Measurements from ENCODE around the gene TSHZ1.

TSHZ1 gene

GRCh38 chr18:75222407-75222806 is 11.8 kb downstream of the TSHZ1 start:
- no peak for DNase-seq

GRCh38 chr18:75223687-75224347 is 13.2 kb downstream of the TSHZ1 start:
- DNase-seq: no peak

DNA sequence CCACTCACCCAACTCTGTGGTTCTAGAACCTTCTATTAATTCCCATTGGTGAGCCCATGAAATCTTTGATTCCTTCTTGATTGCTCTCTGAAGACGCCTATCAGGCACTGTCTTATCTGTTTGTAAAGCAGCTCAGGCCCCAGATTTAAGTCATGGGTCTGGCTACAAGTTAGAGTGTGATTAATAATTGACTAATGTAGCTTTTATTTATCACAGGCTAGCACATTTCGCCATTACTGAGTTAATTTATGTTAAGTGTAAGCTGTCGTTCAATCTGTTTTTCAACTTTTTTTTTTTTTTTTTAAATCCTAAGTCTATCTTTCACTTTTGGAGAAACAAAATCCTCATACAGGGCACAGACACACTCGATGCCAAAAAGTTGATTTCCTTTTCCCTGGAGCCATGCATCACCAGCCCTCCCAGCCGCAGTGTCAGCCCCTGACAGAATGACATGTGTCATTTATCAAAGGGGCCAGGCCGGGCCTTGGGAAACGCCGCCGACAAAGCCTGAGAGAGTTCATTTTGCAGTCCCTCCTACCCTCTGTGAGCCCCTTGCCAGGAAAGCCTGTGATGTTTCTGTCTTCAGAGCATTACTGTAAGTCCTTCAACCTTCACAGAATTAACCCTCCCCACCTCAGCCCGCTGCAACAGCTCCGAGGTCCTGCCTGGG is 15.8 kb downstream of the TSHZ1 start:
- DNase-seq: no peak

DNA sequence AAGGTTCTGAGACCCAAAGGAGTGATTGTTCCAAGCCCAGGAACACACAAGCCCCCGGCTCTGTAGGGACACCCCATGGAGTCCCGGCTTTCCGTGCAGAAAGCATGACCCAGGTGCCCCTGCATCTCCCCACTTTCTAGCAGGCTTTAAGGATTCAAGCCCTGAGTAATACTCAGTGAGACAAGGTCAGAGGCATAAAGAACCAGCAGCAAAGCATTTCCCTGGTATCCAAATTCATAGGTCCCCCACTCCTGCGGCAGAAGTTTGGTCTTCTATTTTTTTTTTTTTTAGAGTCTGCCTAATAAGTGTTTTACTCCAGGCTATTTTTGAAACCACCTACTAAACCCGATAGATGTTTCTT is 16.3 kb downstream of the TSHZ1 start:
- DNase-seq: no peak

GRCh38 chr18:75227535-75228296 is 17.1 kb downstream of the TSHZ1 start:
- DNase-seq: no peak

GRCh38 chr18:75228967-75229366 is 18.4 kb downstream of the TSHZ1 start:
- no peak for DNase-seq

GRCh38 chr18:75229437-75229836 is 18.8 kb downstream of the TSHZ1 start:
- DNase-seq: no peak

- no peak for DNase-seq
Observed at GRCh38 chr18:75230163-75231052, 19.8 kb downstream of the TSHZ1 start.

DNA sequence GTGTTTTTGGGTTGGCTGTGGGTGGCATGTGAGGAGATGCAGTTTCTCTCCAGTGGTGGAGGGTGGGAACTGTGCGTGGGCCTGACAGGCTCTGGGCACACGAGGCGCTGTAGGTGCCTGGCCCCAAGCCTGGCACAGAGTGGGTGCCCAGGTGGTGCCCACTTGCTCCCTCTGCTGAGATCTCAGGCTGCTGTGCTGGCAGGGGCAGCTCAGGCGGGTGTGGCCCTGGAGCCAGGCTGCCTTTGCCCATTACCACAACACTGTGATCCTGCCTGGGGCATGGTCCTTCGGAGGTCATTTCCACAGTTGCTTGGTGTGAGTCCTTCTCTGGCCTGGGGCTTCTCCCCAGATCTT is 20.4 kb downstream of the TSHZ1 start:
- DNase-seq: no peak

DNA sequence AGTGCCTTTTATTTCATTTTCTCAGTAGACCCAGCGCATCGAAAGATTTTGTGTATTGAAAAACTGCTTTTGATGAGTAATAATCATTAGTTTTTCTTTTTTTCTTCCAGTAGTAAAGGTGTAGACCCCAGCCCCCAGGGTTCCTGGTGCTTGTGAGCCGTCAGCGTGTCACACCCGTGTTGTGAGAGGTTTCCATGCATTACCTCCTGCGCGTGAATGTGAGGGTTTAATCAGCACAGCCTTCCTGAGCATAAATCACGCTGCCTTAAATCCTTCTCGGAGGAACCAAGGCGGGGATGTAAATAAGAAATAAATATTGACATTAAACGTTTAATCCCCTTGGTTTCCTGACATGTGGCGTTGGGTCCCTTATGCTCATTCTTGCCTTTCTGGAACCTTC is 24.3 kb downstream of the TSHZ1 start:
- no peak for DNase-seq

- no peak for DNase-seq
Observed at GRCh38 chr18:75235896-75236295, 25.3 kb downstream of the TSHZ1 start.

DNA sequence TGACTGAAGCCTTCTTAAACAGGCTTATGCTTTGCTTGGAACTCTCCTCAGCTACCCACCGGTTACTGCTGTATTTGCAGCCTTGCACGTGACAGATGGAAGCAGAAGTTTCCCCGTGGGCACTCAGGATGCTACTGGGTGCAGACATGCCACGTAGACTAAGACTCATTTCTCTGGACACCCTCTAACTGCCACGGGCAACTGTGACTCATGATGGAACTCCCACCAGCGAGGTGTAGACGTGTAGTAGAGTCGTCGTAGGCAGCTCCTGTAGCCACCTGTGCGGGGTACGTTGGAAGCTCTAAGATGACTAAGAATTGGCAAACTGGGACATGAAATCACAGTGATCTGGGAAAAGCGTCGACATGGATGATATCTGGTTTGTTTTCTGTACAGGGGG is 27.5 kb downstream of the TSHZ1 start:
- no peak for DNase-seq

- no peak for DNase-seq
Observed at GRCh38 chr18:75238786-75239185, 28.2 kb downstream of the TSHZ1 start.

GRCh38 chr18:75240433-75240832 is 29.8 kb downstream of the TSHZ1 start:
- no peak for DNase-seq

DNA sequence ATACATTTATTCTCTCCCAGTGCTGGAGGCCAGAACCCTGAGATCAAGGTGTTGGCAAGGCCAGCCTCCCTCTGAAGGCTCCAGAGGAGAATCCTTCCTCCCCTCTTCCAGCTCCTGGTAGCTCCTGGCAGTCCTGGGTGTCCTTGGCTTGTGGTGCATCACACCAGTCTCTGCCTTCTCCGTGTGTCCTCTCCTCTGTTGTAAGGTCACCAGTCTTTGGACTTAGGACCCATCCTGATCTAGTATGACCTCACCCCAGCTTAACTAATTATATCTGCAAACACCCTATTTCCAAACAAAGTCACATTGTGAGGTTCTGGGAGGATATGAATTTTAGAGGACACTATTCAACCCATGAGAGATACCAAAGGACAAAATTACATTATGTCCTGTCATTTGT is 31.1 kb downstream of the TSHZ1 start:
- DNase-seq: no peak

- DNase-seq: no peak
Observed at GRCh38 chr18:75244351-75245313, 34.0 kb downstream of the TSHZ1 start.

- no peak for DNase-seq
Observed at GRCh38 chr18:75246721-75247610, 36.4 kb downstream of the TSHZ1 start.

DNA sequence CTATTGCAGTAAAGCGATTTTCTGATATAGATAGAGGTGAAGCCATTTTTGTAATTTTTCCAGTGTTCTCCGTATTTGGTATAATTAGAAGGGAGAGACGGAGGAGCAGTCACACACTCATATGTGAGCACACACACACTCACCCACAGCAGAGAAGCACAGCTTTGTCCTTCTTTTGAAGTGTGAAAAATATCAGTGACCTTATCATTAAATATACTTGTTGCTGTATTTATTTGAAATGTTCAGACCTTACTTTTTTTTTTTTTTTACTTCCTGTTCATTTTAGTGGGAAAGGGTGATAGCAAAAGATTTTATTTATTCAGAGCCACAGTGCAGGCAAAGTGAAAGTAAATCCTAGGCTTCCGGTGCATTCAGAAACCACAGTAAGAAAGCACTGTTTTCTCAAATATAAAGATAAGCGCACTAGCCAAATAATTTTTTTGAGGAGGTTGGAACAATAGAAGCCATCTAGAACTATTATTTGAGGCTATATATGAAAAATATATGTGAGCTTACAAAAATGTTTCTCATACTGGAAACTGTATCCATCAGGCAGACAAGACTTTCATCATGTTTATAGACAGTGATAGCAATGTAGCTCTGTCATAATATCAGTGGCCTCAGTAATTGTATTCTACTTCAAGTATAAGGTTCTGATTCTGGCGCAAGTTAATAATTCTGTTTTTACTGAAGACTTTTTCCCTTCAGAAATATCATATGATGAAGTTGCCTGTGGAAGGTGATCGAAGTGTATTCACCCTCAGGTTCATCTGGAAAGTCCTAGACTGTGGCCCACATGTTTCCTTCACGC is 37.2 kb downstream of the TSHZ1 start:
- DNase-seq: no peak

DNA sequence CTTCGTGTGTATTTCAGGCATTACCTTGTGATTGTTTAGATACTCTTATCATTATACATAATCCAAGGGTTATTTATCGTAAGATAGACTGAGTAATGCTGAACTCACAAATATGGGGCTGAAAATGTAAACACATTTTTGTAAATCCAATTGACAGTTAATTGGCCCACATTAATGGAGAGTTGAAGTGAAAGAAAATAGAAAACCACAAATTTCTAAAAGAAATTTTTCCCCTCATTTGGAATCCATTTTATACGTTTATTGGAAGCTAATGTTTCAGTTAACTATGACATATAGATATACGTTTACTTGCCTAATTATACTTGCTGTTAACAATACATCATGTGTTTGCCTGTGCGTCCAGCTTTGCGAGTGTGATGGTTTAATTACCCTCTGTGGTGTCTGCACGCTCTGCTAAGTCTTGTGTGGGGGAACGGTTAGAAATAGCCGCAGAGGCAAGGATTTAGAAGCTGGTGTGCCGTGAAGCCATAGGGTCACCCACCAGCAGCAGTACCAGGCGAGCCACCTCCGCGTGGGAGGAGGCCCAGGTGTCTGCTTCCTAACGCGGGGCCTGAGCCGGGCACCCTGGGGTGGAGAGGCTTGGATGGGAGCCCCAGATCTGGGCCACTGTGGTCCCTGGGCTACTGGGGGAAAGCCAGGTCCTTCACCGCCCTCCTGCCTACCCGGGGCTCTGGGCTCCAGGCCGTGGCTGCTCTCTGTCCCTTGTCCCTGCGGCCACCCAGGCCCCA is 38.0 kb downstream of the TSHZ1 start:
- DNase-seq: no peak
